ENCODE measurements around the gene LMO7.

Gene LMO7

GRCh38 chr13:75861786-75862185 lies 225.7 kb downstream of the LMO7 start:
- no peak for DNase-seq

- no peak for DNase-seq
Measured at GRCh38 chr13:75864718-75865117, 228.6 kb downstream of the LMO7 start.

- no peak for DNase-seq
Measured at GRCh38 chr13:75867379-75868117, 231.4 kb downstream of the LMO7 start.

- no peak for DNase-seq
Measured at GRCh38 chr13:75869981-75870380, 233.9 kb downstream of the LMO7 start.

- no peak for DNase-seq
Measured at GRCh38 chr13:75870397-75870903, 234.3 kb downstream of the LMO7 start.

- no peak for DNase-seq
Measured at GRCh38 chr13:75871059-75871458, 234.9 kb downstream of the LMO7 start.

- DNase-seq = peak; percentile 10
Measured at GRCh38 chr13:75872980-75873379, 236.8 kb downstream of the LMO7 start.

GRCh38 chr13:75873494-75873893 lies 237.4 kb downstream of the LMO7 start:
- DNase-seq = no peak

- no peak for DNase-seq
Measured at GRCh38 chr13:75875450-75875849, 239.3 kb downstream of the LMO7 start.

- peak; percentile 23 for DNase-seq
Measured at GRCh38 chr13:75876142-75877050, 240.3 kb downstream of the LMO7 start.

- no peak for DNase-seq
Measured at GRCh38 chr13:75877071-75877470, 240.9 kb downstream of the LMO7 start.

- DNase-seq = no peak
Measured at GRCh38 chr13:75879656-75880055, 243.5 kb downstream of the LMO7 start.

- DNase-seq = no peak
Measured at GRCh38 chr13:75881109-75881775, 245.1 kb downstream of the LMO7 start.

- DNase-seq = no peak
Measured at GRCh38 chr13:75882261-75882660, 246.1 kb downstream of the LMO7 start.

- DNase-seq = no peak
Measured at GRCh38 chr13:75889427-75889826, 253.3 kb downstream of the LMO7 start.

GRCh38 chr13:75895168-75895567 lies 259.0 kb downstream of the LMO7 start:
- no peak for DNase-seq

GRCh38 chr13:75896271-75896670 lies 260.1 kb downstream of the LMO7 start:
- DNase-seq = no peak

GRCh38 chr13:75897386-75897785 lies 261.3 kb downstream of the LMO7 start:
- no peak for DNase-seq

GRCh38 chr13:75901501-75901900 lies 265.4 kb downstream of the LMO7 start:
- DNase-seq = no peak

GRCh38 chr13:75902166-75903104 lies 266.3 kb downstream of the LMO7 start:
- DNase-seq = no peak

- DNase-seq = no peak
Measured at GRCh38 chr13:75904012-75904411, 267.9 kb downstream of the LMO7 start.

GRCh38 chr13:75906315-75906714 lies 270.2 kb downstream of the LMO7 start:
- no peak for DNase-seq
